ENCODE measurements around the gene DENND6A.

DENND6A gene

GRCh38 chr3:57654267-57654666, 38.6 kb downstream of the DENND6A start:
- H3K36me3 ChIP-seq, result peaks cover 30 to 66% (median 55%) of the 10 kb centered on the region in 3 donors
- DNase-seq, result no peak

GRCh38 chr3:57652203-57652602, 40.7 kb downstream of the DENND6A start:
- Histone ChIP-seq H3K27me3 (no peaks in the 10 kb centered on the region), H3K4me1 (no peaks in the 10 kb centered on the region), H3K27ac (no peak overlapping the region), H3K4me3 (no peak overlapping the region), H3K9me3 (no peaks in the 10 kb centered on the region), H3K36me3 (peaks cover 30 to 64% (median 55%) of the 10 kb centered on the region in 3 donors)
- no peak for DNase-seq
- intact Hi-C loops (cut with DNase I; ENCODE audit: low total_unique reads), result no loop called here
- TF ChIP-seq CTCF (IDR thresholded peaks at IDR 0.05), result no peak

More at GRCh38 chr3:57654267-57654666, 38.6 kb downstream of the DENND6A start:
- Histone ChIP-seq H3K4me3 (no peak overlapping the region), H3K4me1 (no peaks in the 10 kb centered on the region), H3K27me3 (no peaks in the 10 kb centered on the region), H3K27ac (no peak overlapping the region), H3K9me3 (no peaks in the 10 kb centered on the region)
- intact Hi-C loops (cut with DNase I; ENCODE audit: low total_unique reads), result no loop called here
- TF ChIP-seq CTCF (IDR thresholded peaks at IDR 0.05), result no peak

DNA sequence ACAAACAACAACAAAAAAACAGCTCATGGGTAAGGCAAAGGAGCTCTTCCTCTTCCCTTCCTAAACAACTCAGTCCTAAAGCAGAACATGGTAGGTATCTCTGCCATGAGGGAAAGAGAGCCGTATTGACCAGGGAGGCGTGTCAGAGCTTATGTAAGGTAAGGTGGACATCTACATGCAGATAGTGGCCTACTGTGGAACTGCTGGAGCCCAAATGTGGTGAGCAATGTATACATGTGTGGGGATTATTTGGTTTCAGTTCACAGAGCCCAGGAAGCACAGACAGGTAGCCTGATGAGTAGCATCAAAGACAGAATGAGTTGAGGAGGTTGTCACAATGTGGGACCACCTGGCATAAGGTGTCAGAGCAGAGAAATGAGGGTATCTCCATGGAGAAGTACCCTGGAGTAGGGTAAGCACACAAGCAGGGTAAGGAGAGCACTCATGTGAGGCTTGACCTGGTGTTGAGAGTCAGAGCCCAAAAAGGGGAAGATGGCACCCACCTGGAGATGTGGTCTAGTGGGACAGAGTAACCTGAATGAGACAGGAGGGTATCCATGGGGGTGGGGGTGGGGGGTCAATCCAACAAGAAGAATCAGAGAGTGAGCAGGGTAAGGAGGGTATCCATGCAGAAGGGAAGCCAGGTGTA, 45.5 kb downstream of the DENND6A start:
- no peak overlapping the region for H3K27ac ChIP-seq
- no peak for TF ChIP-seq CTCF (IDR thresholded peaks at IDR 0.05)
- H3K4me3 ChIP-seq, result no peak overlapping the region
- no peak for DNase-seq
- H3K4me1 ChIP-seq, result no peaks in the 10 kb centered on the region
- H3K27me3 ChIP-seq, result no peaks in the 10 kb centered on the region
- intact Hi-C loops (cut with DNase I; ENCODE audit: low total_unique reads), result no loop called here
- no peaks in the 10 kb centered on the region for H3K9me3 ChIP-seq
- peaks cover 33 to 75% (median 59%) of the 10 kb centered on the region in 3 donors for H3K36me3 ChIP-seq

- peak in 1 of 2 donors; percentile 28 for DNase-seq
- no peaks in the 10 kb centered on the region for H3K4me1 ChIP-seq
- H3K4me3 ChIP-seq, result no peak overlapping the region
- H3K9me3 ChIP-seq, result no peaks in the 10 kb centered on the region
- no peak overlapping the region for H3K27ac ChIP-seq
- no peak for TF ChIP-seq CTCF (IDR thresholded peaks at IDR 0.05)
- intact Hi-C loops (cut with DNase I; ENCODE audit: low total_unique reads), result no loop called here
- no peaks in the 10 kb centered on the region for H3K27me3 ChIP-seq
- peaks cover 40 to 77% (median 66%) of the 10 kb centered on the region in 3 donors for H3K36me3 ChIP-seq
Observed at GRCh38 chr3:57646723-57647122, 46.2 kb downstream of the DENND6A start.

DNA sequence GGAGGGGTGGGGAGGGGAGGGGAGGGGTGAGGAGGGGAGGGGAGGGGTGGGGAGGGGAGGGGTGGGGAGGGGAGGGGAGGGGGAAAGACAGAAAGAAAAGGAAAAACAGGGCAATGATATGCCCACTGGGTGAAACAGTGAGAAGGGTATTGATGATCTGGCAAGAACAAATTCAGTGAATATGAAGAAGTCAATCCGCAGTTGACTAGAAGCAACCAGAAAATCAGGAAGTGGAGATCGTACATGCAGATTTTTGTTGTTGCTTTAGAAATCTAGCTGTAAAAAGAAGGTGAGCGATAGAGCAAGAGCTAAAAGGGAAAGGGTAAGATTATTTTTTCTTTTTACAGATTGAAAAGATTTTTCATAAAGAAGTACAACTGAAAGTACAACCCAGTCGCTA, 48.1 kb downstream of the DENND6A start:
- Histone ChIP-seq H3K4me1 (no peaks in the 10 kb centered on the region), H3K9me3 (no peaks in the 10 kb centered on the region), H3K36me3 (peaks cover 53 to 78% (median 68%) of the 10 kb centered on the region in 3 donors), H3K4me3 (no peak overlapping the region), H3K27ac (no peak overlapping the region), H3K27me3 (no peaks in the 10 kb centered on the region)
- intact Hi-C loops (cut with DNase I; ENCODE audit: low total_unique reads), result no loop called here
- no peak for TF ChIP-seq CTCF (IDR thresholded peaks at IDR 0.05)
- DNase-seq, result no peak
